DND-41 (cell line): ENCODE results near the gene SLC30A1.

Experiments used
- EZH2 ChIP-seq: IDR thresholded peaks from 3 replicates; pipeline ENCODE4 v1.6.1; 2012; ENCODE audit warnings: borderline replicate concordance, low read depth, mild to moderate bottlenecking, moderate library complexity, low read length, inconsistent platforms; ENCODE audit not compliant: severe bottlenecking
- TF ChIP-seq, protein P1 (sequence below): IDR thresholded peaks from 2 replicates; pipeline ENCODE4 v1.5.1; 2012; ENCODE audit warnings: borderline replicate concordance, low read length, moderate library complexity, mild to moderate bottlenecking; ENCODE audit not compliant: poor library complexity, severe bottlenecking; ENCODE audit errors: extremely low read depth

GRCh38 chr1:211589782-211590721 is 11.1 kb upstream of the SLC30A1 start:
- TF ChIP-seq, protein P1, sequence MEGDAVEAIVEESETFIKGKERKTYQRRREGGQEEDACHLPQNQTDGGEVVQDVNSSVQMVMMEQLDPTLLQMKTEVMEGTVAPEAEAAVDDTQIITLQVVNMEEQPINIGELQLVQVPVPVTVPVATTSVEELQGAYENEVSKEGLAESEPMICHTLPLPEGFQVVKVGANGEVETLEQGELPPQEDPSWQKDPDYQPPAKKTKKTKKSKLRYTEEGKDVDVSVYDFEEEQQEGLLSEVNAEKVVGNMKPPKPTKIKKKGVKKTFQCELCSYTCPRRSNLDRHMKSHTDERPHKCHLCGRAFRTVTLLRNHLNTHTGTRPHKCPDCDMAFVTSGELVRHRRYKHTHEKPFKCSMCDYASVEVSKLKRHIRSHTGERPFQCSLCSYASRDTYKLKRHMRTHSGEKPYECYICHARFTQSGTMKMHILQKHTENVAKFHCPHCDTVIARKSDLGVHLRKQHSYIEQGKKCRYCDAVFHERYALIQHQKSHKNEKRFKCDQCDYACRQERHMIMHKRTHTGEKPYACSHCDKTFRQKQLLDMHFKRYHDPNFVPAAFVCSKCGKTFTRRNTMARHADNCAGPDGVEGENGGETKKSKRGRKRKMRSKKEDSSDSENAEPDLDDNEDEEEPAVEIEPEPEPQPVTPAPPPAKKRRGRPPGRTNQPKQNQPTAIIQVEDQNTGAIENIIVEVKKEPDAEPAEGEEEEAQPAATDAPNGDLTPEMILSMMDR: no peak
- no peak for TF ChIP-seq EZH2
